HL-60/S4 treated with phorbol 12-myristate 13-acetate at 8.2 ng/mL for 4 days and 3 days (cell line): Measurements from ENCODE around the gene CNPY2.
"Not testable (repeated sequence)": the region's sequence is repeated elsewhere in the genome, so short reads cannot be mapped to it uniquely, and the experiment has no call there.

Experiments used
- in situ Hi-C: fragments of 300-500 bp; cut with MboI; formaldehyde crosslinking; loops from 2 replicates; pipeline ENCODE4 v1.15.0; 2022; ENCODE audit warnings: low sequenced_read_pairs

The CNPY2 gene

GRCh38 chr12:56299308-56299852, 16.4 kb downstream of the CNPY2 start:
- in situ Hi-C loops = no loop called here

GRCh38 chr12:56298828-56299227, 17.0 kb downstream of the CNPY2 start:
- in situ Hi-C loops = no loop called here

DNA sequence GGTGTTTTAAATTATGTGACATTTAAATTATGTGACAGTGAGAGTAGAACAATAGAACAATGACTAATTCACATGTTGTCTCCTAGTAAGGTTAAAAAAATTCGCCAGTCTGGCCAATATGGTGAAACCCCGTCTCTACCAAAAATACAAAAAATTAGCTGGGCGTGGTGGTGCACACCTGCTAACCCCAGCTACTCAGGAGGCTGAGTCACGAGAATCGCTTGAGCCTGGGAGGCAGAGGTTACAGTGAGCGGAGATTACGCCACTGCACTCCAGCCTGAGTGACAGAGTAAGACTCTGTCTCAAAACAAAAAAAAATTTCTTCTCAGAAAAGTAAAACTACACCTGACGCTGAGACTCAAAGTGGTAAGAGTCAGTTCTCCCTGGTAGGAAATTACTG, 18.4 kb downstream of the CNPY2 start:
- in situ Hi-C loops = no loop called here

- in situ Hi-C loops = no loop called here
These were observed 19.5 kb downstream of the CNPY2 start for GRCh38 chr12:56296295-56296694.

DNA sequence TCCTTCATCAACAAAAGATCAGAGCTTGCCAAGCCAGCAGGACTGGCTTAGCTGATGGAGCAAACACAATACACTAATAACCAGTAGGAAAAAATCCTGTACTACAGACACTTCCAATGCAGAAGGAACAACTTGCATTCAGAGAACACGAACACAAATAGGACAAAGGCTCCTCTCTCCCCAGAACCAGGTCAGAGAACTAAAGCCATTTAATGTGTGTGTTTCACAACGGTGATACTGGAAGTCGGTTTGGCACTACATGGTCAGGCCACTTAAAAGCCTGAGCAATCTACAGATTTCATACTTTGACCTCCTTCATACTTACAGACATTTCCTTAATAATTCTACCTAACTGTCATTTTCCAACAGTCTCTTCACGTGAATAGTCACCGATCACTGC, 22.0 kb downstream of the CNPY2 start:
- in situ Hi-C loops = no loop called here

GRCh38 chr12:56288705-56289387, 26.9 kb downstream of the CNPY2 start:
- in situ Hi-C loops = no loop called here

DNA sequence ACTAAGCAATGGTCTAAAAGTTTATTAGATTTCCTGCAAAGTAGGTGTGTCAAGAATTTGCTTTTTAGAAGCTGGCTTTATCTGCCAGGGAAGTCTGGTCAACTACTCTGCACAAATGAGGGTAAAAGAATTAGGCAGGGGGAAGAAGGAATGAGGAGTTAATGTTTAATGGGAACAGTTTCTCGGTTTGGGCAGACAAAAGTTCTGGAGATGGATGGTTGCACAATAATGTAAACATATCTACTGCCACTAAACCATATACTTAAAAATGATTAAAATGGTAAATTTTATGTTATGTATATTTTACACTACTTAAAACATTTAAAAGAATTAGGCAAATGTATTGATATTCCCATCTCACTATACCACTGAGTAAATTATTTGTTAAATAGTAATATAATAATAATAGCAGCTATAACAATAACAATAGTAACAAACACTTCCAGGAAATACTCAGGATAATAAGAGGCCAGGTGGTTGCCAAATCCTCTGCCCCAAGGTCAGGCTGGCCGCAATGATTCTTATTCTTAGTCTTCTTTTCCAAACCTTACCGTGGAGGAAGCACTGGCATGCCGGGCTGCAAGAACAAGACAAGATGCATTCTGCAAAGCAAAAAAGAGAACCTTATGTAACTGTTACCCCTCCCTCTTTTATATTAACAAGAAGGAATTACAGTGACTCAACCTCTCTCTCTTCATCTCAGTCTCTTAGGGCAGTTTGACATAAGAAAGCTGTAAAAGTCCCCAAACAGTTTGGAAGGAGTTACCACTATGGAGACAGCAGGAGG, 29.6 kb downstream of the CNPY2 start:
- in situ Hi-C loops = no loop called here

GRCh38 chr12:56284263-56284662, 31.5 kb downstream of the CNPY2 start:
- in situ Hi-C loops = not testable (repeated sequence)

DNA sequence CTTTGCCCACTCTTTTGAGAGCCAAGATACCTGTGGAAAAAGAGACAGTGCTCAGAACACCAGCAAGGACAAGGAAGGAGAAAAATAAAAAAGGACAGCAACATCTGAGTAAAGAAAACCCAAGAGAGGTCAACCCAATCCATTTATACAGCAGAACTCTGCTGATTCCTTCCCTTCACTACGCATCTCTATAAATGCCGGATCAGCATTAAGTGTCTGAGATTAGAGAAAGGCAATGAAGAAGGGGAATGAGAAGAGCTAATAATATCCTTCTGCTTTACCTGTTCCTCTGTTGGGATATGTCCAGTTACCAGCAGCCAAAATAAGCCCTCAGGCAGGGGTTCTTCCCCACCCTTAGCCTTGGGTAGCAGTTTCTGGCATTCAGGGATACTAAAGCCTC, 33.2 kb downstream of the CNPY2 start:
- in situ Hi-C loops = no loop called here

DNA sequence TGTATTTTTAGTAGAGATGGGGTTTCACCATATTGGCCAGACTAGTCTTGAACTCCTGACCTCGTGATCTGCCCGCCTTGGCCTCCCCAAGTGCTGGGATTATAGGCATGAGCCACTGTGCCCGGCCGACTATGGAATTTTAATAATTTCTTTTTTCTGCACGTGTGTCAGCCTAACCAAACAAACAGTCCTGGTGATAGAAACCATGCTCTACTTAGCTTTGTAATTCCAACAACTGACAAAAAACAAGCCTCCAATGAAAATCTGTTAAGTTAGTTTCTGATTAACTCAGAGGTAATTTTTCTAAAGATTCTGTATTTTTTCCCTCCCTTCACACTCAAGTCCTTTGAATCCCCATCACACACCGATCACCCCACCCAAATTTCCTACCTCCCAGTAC, 33.8 kb downstream of the CNPY2 start:
- in situ Hi-C loops = no loop called here

- in situ Hi-C loops = no loop called here
These were observed 34.9 kb downstream of the CNPY2 start for GRCh38 chr12:56280849-56281248.

- in situ Hi-C loops = no loop called here
These were observed 36.9 kb downstream of the CNPY2 start for GRCh38 chr12:56278905-56279304.

DNA sequence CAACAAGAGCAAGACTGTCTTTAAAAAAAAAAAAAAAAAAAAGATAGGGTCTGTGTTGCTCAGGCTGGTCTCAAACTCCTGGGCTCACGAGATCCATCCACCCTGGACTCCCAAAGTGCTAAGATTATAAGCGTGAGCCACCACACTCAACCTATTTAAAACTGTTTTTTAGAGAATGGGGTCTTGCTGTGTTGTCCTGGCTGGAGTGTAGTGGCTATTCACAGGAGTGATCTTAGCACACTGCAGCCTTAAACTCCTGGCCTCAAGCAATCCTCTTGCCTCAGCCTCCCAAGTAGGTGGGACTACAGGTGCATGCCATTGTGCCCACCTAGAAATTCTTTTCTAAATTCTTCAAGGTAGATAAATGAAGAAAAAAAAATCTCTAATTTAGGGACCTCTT, 41.5 kb downstream of the CNPY2 start:
- in situ Hi-C loops = no loop called here

DNA sequence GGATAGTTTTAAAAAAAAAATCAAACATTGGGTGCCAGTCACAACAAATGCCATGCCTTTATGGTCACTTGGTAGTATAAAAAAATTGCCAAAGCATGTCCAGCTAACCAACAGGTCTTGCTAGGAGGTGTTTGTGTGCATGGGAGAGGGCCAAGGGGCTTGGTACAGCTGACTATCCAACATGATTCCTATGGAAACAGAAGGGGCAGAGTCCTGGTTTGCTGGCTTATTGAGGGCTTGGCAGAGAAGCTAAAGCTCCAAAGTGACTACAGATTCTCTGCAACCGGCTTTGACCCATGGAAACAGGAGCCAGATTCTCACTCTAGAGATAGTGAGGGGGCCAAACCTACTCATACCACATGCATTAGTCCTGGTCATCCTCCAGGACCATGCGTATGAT, 43.3 kb downstream of the CNPY2 start:
- in situ Hi-C loops = not testable (repeated sequence)

DNA sequence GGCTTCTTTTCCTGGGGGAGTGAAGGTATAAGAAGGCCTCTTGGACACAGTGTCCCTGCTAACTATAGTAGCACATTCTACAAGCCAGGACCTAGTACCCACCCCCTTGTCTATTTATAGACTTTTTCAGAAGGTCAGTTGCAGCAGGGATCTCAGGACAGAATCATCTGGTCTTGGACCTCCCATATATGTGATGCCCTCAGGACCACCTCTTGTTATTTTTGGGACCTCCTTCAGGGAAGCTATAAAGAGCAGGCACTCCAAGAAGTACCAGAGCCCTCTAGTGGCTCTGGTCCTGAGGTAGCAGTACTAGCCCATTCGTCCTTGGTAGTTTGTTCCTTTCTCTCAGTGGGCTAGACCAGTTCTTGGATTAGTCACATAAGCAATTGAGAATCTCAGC, 44.8 kb downstream of the CNPY2 start:
- in situ Hi-C loops = no loop called here

- in situ Hi-C loops = no loop called here
These were observed 48.2 kb downstream of the CNPY2 start for GRCh38 chr12:56267443-56268071.

DNA sequence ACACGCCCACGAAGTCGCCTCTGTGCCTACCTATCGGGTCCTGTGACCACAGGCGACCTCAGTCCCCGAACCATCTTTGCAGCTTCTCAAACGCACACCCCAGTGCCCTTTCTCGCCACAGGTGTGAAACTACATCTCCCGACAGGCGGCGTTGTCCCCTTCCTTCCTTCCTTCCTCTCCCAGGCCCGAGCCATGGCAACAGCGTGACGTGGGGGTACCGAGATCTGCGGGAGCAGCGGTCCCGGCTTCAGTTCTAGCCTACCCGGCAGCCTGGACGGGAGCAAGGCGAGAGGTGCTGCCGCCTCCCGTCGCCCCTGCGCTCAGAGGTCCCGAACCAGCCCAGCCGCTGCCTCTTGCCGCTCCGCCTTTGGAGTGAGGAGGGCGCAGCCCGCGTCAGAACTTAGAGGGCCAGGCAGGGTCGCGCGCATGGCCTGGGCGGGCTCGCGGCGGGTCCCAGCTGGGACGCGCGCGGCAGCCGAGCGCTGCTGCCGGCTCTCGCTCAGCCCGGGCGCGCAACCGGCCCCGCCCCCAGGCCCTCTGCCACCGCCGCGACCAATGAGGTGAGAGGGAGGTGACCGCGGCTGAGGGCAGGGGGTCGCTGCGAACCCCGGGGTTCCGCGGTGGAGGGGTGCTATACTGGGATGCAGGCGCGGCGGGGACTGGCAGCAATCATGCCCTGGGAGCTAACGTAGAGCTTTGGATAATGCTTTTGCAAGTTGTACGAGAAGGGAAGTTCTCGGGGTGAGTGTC, 48.9 kb downstream of the CNPY2 start, which contains the start of gene COQ10A:
Gene COQ10A (plus strand): TSS at position 250 of the 750 bp plus-strand sequence. CDS start 177 bp downstream, at position 427.
- in situ Hi-C loops = no loop called here

- in situ Hi-C loops = not testable (repeated sequence)
These were observed 49.6 kb downstream of the CNPY2 start for GRCh38 chr12:56266068-56266692.

GRCh38 chr12:56262955-56263354, 52.8 kb downstream of the CNPY2 start:
- in situ Hi-C loops = not testable (repeated sequence)

GRCh38 chr12:56261503-56262232, 54.1 kb downstream of the CNPY2 start:
- in situ Hi-C loops = no loop called here
